Measurements from ENCODE around the gene PAX3.

DNA sequence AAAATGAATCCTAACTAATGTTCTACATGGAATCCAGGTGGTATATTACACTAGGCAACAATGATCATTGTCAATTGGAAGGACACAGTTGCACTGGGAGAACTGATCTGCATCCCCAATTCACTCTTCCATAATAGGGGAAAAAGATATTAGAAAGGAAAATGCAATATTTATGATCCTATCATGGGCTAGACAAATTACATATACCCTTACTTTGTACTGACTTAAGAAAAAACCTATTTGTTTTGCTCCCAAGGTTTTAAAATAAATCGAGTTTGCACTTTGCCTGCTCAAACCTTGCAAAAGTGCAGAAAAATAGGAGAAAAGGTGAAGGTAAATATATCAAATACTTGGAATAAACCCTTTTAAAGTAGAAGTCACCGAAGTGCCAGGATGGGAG, 11.0 kb upstream of the PAX3 start:
- TF ChIP-seq FOXM1 (IDR thresholded peaks at IDR 0.05; ENCODE audit: borderline replicate concordance, low read depth) = no peak
- no peak for TF ChIP-seq EP300 (IDR thresholded peaks at IDR 0.05; ENCODE audit: borderline replicate concordance)
- no peak for TF ChIP-seq EGR1 (IDR thresholded peaks at IDR 0.05)
- TF ChIP-seq, protein P1, sequence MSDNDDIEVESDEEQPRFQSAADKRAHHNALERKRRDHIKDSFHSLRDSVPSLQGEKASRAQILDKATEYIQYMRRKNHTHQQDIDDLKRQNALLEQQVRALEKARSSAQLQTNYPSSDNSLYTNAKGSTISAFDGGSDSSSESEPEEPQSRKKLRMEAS (IDR thresholded peaks at IDR 0.05) = no peak
